Skeletal muscle cell (primary cell): ENCODE measurements around the gene GALNS.
"Not testable (repeated sequence)": the region's sequence is repeated elsewhere in the genome, so short reads cannot be mapped to it uniquely, and the experiment has no call there.

ENCODE experiments used
- DNase-seq: peaks from one replicate; pipeline ENCODE4 v3.0.0-alpha.2; 2010; ENCODE audit warnings: low read depth
- H3K4me3 ChIP-seq: 2 replicates; pipeline ENCODE4 v1.5.1; 2011; ENCODE audit warnings: low read depth, mild to moderate bottlenecking, control low read depth, low read length, moderate library complexity

Gene GALNS

DNA sequence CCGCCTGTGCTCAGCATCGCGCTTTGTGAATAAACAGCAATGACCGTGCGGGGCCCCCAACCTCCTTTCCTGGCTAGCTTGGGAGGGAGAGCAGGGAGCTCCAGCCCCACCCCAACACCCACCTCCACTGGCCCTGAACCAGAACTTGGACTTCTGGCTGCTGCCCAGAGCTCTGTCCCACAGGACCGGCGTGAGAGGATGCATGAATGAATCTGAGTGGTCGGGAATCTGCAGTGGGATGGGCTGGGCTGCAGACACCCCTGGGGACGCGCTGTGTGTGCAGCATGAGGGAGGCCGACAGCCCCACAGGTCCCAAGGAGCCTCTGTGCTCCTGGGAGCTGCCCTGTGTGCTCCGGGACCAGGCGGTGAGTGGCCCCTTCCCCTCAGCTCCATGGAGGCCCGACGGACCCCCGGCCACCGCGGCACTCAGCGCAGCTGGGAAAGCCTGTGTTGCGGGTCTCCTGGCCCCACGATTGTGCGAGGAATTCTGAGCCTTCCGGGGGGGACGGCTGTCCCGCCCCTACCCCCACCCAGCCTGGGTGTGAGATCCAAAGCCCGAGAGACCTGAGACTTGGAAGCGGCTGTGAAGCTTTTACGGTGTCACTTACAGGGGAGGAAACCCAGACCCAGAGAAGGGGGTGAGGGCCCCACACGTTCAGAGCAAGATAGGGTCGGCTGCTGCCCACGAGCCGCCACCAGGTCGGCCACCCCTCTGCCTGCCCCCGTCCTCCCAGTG, 77.2 kb downstream of the GALNS start:
- no peak overlapping the region for H3K4me3 ChIP-seq
- DNase-seq, result no peak

DNA sequence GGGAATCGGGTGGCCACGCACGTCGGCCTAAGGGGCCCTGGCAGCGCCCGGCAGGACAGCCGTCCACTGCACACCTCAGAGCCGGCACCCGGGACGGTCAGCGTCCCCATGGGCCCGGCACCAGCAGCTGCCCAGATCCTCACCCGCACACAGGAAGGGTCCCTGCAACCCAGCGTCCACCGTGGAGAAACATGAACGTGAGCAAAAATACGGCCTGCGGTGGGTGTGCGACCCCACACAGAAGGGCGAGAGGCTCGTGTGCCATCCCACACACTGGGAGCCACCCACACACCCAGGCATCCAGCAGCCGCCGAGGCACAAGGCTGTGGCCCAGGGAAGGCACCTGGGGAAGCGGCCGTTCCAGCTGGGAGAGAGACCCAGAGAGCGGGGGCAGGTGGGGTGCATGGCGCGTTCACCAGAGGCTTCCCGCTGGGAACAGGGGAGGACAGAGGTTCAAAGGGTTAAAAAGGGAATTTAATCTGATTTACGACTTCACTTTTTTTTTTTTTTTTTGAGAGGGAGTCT, 78.1 kb downstream of the GALNS start:
- H3K4me3 ChIP-seq, result no peak overlapping the region
- no peak for DNase-seq

DNA sequence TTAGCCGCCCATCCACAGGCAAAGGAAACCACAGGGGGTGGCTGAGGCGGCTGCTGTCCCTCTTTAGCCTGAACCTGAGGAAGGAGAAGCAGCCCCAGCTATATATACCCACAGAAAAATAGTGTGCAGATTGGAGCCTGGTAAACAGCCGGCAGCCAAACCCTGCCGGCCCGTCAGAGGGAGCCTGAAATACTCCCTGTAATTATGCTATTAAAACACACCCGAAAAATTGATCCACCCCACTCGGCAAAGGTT, 78.5 kb downstream of the GALNS start:
- no peak overlapping the region for H3K4me3 ChIP-seq
- DNase-seq, result no peak

DNA sequence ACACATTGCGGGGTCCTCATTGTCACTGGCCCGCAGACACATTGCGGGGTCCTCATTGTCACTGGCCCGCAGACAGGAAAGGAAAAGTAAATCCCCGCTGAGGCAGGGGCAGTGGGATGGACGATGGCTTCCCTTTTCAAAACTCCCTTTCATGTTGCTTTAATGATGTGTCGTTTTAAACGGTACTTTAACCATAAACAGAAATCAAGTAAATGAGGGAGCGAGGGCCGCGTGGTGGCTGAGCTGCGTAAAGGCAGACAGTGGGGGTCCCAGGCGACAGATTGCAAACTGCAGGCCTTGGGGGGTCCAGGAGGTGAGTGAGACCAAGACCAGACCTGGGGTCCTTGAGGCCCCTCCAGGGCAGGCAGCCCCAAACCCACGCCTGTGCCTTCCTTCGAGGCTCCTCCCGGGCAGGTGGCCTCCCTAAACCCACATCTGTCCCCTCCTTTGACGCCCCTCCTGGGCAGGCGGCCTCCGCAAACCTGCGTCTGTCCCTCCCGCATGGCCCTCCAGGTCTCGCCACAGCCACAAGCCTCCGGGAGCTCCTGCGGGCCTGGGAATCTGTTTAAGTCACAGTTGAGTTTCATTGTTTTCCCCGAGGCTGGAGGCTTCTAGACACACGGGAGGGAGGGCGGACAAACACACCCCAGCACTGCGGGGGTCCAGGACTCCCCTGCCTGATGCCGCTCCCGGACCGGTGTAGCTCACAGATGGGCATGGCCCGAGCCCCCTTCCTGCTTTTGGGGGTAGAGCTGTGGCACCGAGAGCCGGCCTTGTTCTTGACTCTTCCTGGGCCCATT, 79.1 kb downstream of the GALNS start:
- DNase-seq, result no peak
- no peak overlapping the region for H3K4me3 ChIP-seq

DNA sequence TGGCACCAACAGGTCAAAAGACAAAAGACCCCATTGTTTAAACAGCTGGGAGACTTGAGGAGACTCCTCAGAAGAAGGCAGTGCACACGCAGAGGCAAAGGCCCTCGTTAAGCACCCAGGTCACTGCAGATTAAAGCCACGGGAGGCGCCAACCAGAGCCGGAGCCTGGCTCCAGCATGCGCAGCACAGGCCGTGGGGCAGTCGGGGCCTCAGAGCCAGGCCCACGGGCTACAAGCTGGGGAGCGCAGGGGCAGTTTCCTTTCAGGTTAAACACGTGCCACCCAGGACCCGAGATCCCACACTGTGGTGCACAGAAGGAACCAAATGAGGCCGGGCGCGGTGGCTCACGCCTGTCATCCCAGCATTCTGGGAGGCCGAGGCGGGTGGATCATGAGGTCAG, 80.9 kb downstream of the GALNS start:
- DNase-seq, result no peak
- H3K4me3 ChIP-seq, result no peak overlapping the region

DNA sequence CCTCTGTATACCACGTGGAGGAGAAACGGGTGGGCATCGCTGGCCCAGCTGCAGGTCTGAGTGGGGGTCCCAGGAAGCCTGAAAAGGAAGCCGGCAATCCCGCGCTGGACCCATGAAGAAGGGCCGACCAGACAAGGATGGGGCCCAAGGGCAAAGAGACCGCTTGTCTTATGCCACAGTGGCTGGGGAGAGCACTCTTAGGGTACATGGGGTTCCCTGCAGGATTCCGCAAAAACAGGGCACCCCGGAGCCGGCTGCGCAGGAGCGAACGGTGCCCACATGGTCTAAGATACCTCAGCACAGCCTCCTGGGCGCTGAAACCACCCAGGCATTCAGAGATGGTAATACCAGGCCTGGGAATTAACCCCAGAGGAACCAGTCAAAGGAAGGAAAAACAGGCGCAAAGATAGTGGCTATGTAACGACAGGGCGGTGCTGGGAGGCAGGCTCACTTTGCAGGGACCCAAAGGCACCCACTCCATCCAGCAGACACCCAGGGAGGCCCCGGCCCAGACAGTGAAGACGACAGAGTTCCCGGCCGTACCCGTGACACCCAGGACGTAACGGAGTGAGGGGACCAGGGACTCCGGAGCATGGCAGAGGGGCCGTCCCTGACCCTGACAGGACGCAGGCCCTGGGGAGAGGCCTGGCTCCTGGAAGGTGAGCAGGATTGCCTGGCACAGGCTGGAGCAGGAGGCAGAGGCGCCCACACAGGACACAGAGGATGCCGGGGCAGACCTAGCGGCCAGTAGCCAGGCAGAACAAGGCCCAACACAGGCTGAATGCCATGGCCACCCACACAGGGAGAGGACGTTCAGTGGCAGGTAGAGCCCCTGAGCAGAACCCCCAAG, 82.0 kb downstream of the GALNS start:
- no peak for DNase-seq
- no peak overlapping the region for H3K4me3 ChIP-seq

DNA sequence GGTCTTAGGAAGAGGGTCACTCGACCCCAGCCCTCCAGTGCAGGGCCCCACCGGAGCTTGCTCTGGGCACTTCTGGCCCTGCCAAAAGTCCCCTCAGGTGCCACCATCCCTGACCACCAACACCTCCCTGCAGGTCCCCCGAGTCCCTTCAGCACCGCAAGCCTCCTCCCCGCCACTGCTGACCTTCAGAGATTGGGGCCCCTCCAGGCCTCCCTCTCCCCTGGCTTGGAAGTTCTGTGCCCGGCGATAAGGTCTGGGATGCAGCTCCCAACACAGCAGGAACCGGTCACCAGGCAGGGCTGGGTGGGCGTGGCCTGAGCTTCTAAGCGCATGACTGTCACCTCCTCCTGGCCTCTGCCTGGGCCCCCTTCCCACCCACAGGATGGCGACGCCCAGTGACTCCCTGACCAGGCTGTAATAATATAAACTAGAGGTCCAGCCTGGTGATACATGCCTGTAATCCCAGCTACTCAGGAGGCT, 82.9 kb downstream of the GALNS start:
- no peak overlapping the region for H3K4me3 ChIP-seq
- no peak for DNase-seq

DNA sequence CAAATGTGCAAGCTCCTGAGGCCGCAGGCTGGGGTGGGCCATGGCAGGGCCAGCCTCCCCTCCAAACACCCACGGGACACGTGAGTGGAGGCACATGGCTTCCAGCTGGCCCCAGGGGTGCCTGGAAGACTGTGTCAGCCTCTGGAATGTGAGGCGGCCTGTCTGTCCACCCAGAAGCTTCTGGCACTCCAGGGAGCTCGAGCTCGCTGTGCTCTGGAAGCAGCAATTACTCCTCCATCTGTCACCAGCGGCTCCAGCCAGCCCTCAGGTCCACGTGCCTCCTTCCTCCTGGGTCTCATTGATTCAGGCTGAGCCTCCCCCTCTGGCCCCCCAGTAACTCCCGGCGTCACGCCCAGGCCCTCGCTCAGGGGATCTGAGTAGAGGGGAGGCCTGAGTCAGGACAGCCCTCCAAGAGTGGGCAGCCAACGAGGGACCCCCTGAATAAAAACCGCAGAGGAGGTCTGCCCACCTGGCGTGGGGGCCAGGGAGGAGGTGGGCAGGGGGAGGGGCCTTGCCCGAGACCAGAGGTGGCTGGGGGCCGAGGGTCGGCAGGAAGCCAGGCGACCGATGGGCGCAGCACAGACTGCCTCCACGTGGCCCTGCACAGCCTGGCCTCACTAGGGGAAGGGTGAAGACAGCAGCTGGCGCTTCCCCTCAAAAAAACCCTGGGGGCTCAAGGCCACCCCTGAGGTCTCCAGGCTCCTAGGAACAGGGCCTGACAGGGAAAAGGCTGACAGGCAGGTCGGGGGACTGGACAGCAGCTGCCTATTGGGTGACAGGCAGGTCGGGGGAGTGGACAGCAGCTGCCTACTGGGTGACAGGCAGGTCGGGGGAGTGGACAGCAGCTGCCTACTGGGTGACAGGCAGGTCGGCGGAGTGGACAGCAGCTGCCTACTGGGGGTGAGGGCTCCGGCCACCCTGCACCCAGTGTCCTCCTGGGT, 83.6 kb downstream of the GALNS start:
- DNase-seq, result peak; percentile 69
- H3K4me3 ChIP-seq, result no peak overlapping the region

DNA sequence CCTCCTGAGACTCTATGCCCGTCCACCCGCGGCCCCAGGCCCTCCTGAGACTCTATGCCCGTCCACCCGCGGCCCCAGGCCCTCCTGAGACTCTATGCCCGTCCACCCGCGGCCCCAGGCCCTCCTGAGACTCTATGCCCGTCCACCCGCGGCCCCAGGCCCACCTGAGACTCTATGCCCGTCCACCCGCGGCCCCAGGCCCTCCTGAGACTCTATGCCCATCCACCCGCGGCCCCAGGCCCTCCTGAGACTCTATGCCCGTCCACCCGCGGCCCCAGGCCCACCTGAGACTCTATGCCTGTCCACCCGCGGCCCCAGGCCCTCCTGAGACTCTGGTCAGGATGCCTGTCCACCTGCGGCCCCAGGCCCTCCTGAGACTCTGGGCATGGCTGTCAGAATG, 85.0 kb downstream of the GALNS start:
- DNase-seq, result not testable (repeated sequence)

DNA sequence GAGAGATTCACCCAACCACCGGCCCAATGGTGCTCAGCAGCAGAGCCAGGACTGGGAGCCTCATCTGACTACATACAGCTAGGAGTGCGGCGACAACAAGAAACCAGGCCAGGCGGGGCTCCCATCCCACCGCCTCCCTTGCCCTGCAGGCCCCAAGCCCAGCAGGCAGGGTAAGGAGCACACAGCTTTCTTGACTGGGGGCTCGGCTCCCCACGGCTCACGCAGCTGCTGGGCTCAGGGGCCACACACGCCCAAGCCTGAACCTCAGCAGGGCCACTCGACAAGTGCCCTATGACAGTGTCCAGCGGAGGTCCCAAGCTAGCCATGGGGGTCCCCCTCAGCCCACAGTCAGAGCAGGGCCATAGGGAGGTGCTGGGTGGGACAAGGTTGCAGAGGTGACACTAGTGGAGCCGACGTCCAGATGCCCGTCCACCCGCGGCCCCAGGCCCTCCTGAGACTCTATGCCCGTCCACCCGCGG, 85.4 kb downstream of the GALNS start:
- H3K4me3 ChIP-seq, result no peak overlapping the region
- no peak for DNase-seq

More for the DNA sequence above, 85.0 kb downstream of the GALNS start:
- not testable (repeated sequence) for H3K4me3 ChIP-seq

DNA sequence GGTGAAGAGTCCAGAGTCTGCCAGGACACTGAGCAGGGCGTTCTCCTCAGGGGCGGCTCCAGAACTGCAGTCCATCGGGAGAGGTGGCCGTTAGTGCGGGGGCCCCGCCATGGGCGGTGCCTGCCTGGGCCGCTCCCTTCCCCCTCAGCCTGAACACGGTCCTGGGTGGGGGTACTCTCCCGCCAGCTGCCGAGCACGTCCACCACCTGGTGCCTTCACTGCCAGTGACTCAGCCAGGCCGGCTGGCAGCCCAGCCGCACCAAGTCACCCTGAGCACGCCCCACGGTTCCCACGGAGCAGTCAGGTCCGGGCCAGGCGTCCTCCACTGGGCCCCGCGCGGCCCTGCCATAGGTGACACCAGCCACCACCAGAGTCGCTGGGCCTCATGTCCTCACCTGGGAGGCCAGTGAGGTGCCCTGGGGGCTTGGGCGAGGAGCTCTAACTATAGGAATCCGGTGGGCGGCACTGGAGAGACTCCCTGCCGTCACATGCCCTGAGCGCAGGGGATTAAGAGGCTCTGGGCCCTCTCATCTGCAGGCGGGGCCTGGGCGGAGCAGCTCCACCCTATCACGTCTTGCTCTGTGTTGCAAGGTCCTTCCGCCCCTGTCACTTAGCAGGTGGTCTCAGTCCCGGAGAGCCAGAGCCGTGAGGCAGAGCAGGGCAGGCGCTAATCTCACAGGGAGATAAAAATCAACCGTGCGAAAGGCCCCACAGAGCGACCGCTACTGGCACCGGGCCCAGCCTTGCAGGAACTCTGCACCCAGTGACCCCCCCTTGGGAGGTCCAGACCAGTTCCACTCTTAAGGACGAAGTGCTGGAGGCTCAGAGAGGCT, 86.1 kb downstream of the GALNS start:
- DNase-seq, result peak; percentile 64
- peak overlapping the region; percentile 22 for H3K4me3 ChIP-seq

DNA sequence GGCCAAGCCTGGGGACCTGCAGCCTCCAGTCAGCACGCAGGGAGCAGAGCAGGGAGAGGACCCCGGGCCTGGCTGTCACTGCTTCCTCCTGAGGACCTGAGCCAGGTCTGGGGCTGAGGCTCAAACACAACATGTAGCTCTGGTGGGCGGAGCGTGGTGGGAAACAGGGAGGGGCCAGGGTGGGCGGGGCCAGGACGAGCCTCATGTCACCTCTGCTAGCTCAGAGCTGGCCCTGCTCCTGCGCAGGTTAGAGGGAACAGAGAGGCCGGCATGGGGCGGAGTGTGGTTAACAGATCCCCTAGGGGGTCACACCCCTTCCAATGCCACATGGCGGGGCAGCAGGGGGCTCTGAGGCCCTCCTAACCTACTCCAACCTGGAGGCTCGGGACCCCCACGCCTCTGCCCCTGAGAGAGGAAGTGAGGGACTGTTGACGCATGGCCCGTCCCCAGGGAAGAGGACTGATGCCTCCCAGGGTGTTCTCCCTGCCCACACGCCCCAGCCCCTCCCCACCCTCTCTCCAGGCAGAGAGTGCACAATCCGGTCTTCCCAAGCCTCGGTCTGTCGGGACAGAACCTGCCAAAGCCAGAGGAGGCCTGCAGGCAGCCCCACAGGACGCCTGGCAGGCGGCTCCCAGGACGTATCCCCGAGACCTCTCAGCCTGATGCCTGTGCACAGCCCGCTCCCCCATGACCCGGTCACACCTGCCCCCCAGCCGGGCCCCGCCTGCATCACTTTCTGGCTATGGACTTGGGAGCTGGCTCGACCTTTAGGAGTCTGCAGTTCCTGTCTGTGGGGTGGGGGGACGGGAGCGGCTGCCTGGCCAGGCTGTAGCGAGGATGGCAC, 86.9 kb downstream of the GALNS start:
- DNase-seq, result no peak
- peak overlapping the region; percentile 22 for H3K4me3 ChIP-seq

DNA sequence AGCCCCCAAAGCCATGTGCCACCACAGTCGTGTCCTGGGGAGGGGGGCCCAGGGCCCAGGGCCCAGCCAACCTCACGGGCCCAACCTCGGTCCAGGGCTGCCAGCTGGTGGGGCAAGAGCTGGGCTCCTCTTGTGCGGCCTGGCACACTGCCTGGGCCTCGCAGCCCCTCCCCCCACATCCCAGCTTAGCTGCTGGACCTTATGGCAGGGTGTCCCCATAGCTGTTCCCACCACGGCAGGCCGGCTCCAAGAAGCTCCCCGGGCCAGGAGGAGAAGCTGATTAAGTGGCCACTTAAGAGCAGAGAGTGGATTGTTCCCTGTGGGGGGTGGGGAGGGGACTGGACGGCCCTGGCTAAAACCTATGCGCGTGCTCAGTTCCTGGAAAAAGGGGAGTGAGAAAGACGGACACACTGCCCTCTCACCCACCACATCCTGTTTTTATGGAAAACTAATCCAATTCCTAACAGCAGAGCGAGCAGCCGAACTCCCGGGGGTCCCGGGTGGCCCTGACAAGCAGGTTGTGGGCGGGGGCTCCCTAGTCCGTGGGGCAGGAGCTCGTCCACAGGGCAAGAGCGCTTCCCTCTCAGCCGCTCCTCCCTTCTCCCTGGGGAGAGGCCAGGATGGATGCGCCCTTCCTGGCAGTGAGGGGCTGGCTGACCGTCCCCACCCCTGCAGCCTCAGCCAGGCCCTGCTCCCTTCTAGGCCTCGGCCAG, 88.5 kb downstream of the GALNS start:
- no peak for DNase-seq
- H3K4me3 ChIP-seq, result no peak overlapping the region

DNA sequence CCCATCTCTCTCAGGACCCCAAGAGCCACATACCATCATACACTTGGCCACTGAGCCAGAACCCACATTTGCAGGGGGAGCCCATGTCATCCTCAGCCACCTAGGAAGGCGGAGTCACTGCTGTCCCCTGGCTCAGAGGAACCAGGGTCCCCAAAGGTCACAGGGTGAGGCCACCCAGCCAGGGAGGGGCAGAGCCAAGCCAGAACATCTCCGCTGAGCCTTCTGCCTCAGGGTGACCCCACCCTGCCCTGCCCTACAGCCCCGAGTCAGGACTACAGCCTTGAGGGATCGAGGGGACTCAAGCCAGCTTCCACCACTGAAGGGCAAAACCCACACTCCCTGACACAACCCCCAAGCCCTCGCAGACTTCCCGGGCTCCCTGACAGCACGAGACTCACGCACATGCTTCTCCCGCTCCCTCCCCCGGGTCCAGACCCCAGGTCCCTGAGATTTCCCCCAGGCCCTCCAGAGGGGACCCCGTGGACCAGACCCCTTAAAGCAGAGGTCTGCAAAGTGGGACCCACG, 89.1 kb downstream of the GALNS start:
- no peak for DNase-seq

DNA sequence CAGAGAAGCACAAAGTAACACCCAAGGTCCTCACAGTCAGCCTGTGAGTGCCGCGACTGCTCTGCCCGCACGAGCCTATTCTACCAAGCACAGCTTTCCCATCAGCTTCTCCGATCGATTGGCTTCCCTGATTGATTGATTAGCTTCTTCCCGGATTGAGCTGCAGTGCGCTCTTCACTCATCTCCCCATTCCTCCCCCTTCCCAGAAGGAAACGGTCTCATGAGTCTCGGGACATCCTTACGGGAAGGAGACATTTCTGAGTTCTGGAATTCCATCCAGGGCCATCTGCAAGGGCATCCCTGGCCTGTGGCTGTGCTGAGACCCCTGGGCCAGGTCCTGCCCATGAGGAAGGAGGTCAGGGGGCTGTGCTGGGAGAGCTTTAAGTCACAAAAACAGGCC, 89.8 kb downstream of the GALNS start:
- no peak overlapping the region for H3K4me3 ChIP-seq
- no peak for DNase-seq

More for the DNA sequence above, 89.1 kb downstream of the GALNS start:
- no peak overlapping the region for H3K4me3 ChIP-seq

DNA sequence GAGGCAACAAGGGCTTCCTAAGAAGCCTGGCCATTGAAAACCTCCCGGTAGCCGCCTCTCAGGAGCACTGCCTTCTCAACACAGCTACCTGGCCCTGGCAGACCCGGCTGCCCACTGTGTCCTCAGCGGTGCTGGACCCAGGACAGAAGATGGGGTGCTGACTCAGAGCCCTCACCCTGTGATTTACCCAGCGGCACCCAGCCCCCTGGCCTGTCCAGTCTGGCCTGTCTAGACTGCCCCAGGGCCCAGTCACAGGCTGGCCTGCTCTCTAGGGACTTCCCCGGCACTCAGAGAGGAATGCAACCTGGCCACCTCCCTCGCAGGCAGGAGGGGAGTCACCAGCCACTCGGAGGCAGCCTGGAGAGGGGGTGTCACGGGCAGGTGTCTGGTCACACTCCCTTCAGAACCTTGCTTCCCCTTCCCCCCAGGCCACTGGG, 91.8 kb downstream of the GALNS start:
- no peak for DNase-seq
- H3K4me3 ChIP-seq, result no peak overlapping the region
